ENCODE measurements around the gene KDM4C.
"Not testable (repeated sequence)": the region's sequence is repeated elsewhere in the genome, so short reads cannot be mapped to it uniquely, and the experiment has no call there.

- not testable (repeated sequence) for TF ChIP-seq ZNF180 (CRISPR knock-in tag; IDR thresholded peaks at IDR 0.05; ENCODE audit: borderline replicate concordance, low read depth); ATF4 (CRISPR knock-in tag; IDR thresholded peaks at IDR 0.05)
Observed at GRCh38 chr9:7183139-7183538, 425.4 kb downstream of the KDM4C start.
